Colon (tissue), 2 donors: Measurements from ENCODE around the gene RPL35.

Experiments
- FAIRE-seq: peaks from 2 replicates; lab custom pipeline; 2012; peaks lifted over from hg19 to GRCh38; lab: Jason Lieb, UNC
- donor health status: control.
- donor health status: control.

The RPL35 gene

GRCh38 chr9:124861342-124862229, at the start of gene RPL35, which contains the start of gene ARPC5L:
TSS of gene RPL35 (minus strand) at chr9:124861957. CDS start at chr9:124861912, 45 bp downstream.
TSS of gene ARPC5L (plus strand) at chr9:124862130. CDS start at chr9:124869291, 7,161 bp downstream.
- no peak for FAIRE-seq

- no peak for FAIRE-seq
These were observed 46.3 kb upstream of the RPL35 start for GRCh38 chr9:124908098-124908497.

- FAIRE-seq: peak; percentile 41
These were observed 45.2 kb upstream of the RPL35 start for GRCh38 chr9:124906966-124907365.

- no peak for FAIRE-seq
These were observed 38.1 kb upstream of the RPL35 start for GRCh38 chr9:124899845-124900244.

GRCh38 chr9:124897570-124898460, 36.1 kb upstream of the RPL35 start:
- FAIRE-seq: no peak

- no peak for FAIRE-seq
These were observed 33.0 kb upstream of the RPL35 start for GRCh38 chr9:124894741-124895170.

- FAIRE-seq: no peak
These were observed 32.4 kb upstream of the RPL35 start for GRCh38 chr9:124894035-124894740.

GRCh38 chr9:124890179-124890578, 28.4 kb upstream of the RPL35 start:
- FAIRE-seq: no peak

GRCh38 chr9:124889006-124889405, 27.2 kb upstream of the RPL35 start:
- FAIRE-seq: no peak

GRCh38 chr9:124887832-124888231, 26.1 kb upstream of the RPL35 start:
- FAIRE-seq: no peak

- no peak for FAIRE-seq
These were observed 25.2 kb upstream of the RPL35 start for GRCh38 chr9:124886866-124887492.

- no peak for FAIRE-seq
These were observed 24.7 kb upstream of the RPL35 start for GRCh38 chr9:124886461-124886860.

GRCh38 chr9:124885551-124885950, 23.8 kb upstream of the RPL35 start:
- FAIRE-seq: no peak

GRCh38 chr9:124884376-124884775, 22.6 kb upstream of the RPL35 start:
- no peak for FAIRE-seq

- no peak for FAIRE-seq
These were observed 20.5 kb upstream of the RPL35 start for GRCh38 chr9:124882231-124882630.

GRCh38 chr9:124881138-124881743, 19.5 kb upstream of the RPL35 start:
- FAIRE-seq: no peak

- FAIRE-seq: no peak
These were observed 18.7 kb upstream of the RPL35 start for GRCh38 chr9:124880501-124880900.

- no peak for FAIRE-seq
These were observed 17.5 kb upstream of the RPL35 start for GRCh38 chr9:124879226-124879625.

- FAIRE-seq: no peak
These were observed 16.8 kb upstream of the RPL35 start for GRCh38 chr9:124878518-124878917.

- no peak for FAIRE-seq
These were observed 16.3 kb upstream of the RPL35 start for GRCh38 chr9:124878021-124878420.
